Measurements from ENCODE around the gene ACSF3.

The ACSF3 gene

GRCh38 chr16:89050868-89051311 lies 42.8 kb upstream of the ACSF3 start:
- Histone ChIP-seq H3K9me3 (ENCODE audit: control insufficient read depth, low read length) (no peaks in the 10 kb centered on the region), H3K4me3 (ENCODE audit: low read length) (no peak overlapping the region), H3K9ac (ENCODE audit: low read length) (no peak overlapping the region), H3K27me3 (ENCODE audit: control insufficient read depth, insufficient read depth, low read length) (peaks cover 5% of the 10 kb centered on the region), H3K36me3 (ENCODE audit: control insufficient read depth, insufficient read depth, low read length) (no peaks in the 10 kb centered on the region), H3K4me1 (ENCODE audit: control insufficient read depth, insufficient read depth, low read length) (peaks cover 14% of the 10 kb centered on the region)

GRCh38 chr16:89051521-89052166 lies 42.0 kb upstream of the ACSF3 start:
- H3K4me3 ChIP-seq (ENCODE audit: low read length): peak overlapping the region; percentile 14
- no peaks in the 10 kb centered on the region for H3K9me3 ChIP-seq (ENCODE audit: control insufficient read depth, low read length)
- H3K9ac ChIP-seq (ENCODE audit: low read length): peak overlapping the region; percentile 54
- H3K36me3 ChIP-seq (ENCODE audit: control insufficient read depth, insufficient read depth, low read length): no peaks in the 10 kb centered on the region
- peaks cover 5% of the 10 kb centered on the region for H3K27me3 ChIP-seq (ENCODE audit: control insufficient read depth, insufficient read depth, low read length)
- H3K4me1 ChIP-seq (ENCODE audit: control insufficient read depth, insufficient read depth, low read length): peaks cover 14% of the 10 kb centered on the region

GRCh38 chr16:89052191-89052889 lies 41.3 kb upstream of the ACSF3 start:
- Histone ChIP-seq H3K36me3 (ENCODE audit: control insufficient read depth, insufficient read depth, low read length) (no peaks in the 10 kb centered on the region), H3K9ac (ENCODE audit: low read length) (peak overlapping the region; percentile 54), H3K4me1 (ENCODE audit: control insufficient read depth, insufficient read depth, low read length) (peaks cover 14% of the 10 kb centered on the region), H3K9me3 (ENCODE audit: control insufficient read depth, low read length) (no peaks in the 10 kb centered on the region), H3K4me3 (ENCODE audit: low read length) (peak overlapping the region; percentile 14), H3K27me3 (ENCODE audit: control insufficient read depth, insufficient read depth, low read length) (peaks cover 5% of the 10 kb centered on the region)

- Histone ChIP-seq H3K36me3 (ENCODE audit: control insufficient read depth, insufficient read depth, low read length) (no peaks in the 10 kb centered on the region), H3K27me3 (ENCODE audit: control insufficient read depth, insufficient read depth, low read length) (peaks cover 5% of the 10 kb centered on the region), H3K9ac (ENCODE audit: low read length) (peak overlapping the region; percentile 54), H3K4me3 (ENCODE audit: low read length) (peak overlapping the region; percentile 14), H3K9me3 (ENCODE audit: control insufficient read depth, low read length) (no peaks in the 10 kb centered on the region), H3K4me1 (ENCODE audit: control insufficient read depth, insufficient read depth, low read length) (peaks cover 14% of the 10 kb centered on the region)
Observed at GRCh38 chr16:89052890-89053724, 40.5 kb upstream of the ACSF3 start.

- Histone ChIP-seq H3K36me3 (ENCODE audit: control insufficient read depth, insufficient read depth, low read length) (no peaks in the 10 kb centered on the region), H3K4me1 (ENCODE audit: control insufficient read depth, insufficient read depth, low read length) (peaks cover 14% of the 10 kb centered on the region), H3K27me3 (ENCODE audit: control insufficient read depth, insufficient read depth, low read length) (peaks cover 5% of the 10 kb centered on the region), H3K9me3 (ENCODE audit: control insufficient read depth, low read length) (no peaks in the 10 kb centered on the region), H3K4me3 (ENCODE audit: low read length) (no peak overlapping the region), H3K9ac (ENCODE audit: low read length) (no peak overlapping the region)
Observed at GRCh38 chr16:89053725-89054029, 40.0 kb upstream of the ACSF3 start.

- H3K4me3 ChIP-seq (ENCODE audit: low read length): no peak overlapping the region
- H3K9ac ChIP-seq (ENCODE audit: low read length): no peak overlapping the region
- peaks cover 14% of the 10 kb centered on the region for H3K4me1 ChIP-seq (ENCODE audit: control insufficient read depth, insufficient read depth, low read length)
- H3K27me3 ChIP-seq (ENCODE audit: control insufficient read depth, insufficient read depth, low read length): peaks cover 5% of the 10 kb centered on the region
- H3K9me3 ChIP-seq (ENCODE audit: control insufficient read depth, low read length): no peaks in the 10 kb centered on the region
- no peaks in the 10 kb centered on the region for H3K36me3 ChIP-seq (ENCODE audit: control insufficient read depth, insufficient read depth, low read length)
Observed at GRCh38 chr16:89054261-89054661, 39.4 kb upstream of the ACSF3 start.

GRCh38 chr16:89054714-89055113 lies 38.9 kb upstream of the ACSF3 start:
- peaks cover 5% of the 10 kb centered on the region for H3K27me3 ChIP-seq (ENCODE audit: control insufficient read depth, insufficient read depth, low read length)
- H3K4me1 ChIP-seq (ENCODE audit: control insufficient read depth, insufficient read depth, low read length): peaks cover 14% of the 10 kb centered on the region
- H3K4me3 ChIP-seq (ENCODE audit: low read length): no peak overlapping the region

GRCh38 chr16:89055313-89055712 lies 38.3 kb upstream of the ACSF3 start:
- Histone ChIP-seq H3K4me3 (ENCODE audit: low read length) (no peak overlapping the region), H3K27me3 (ENCODE audit: control insufficient read depth, insufficient read depth, low read length) (peaks cover 5% of the 10 kb centered on the region), H3K4me1 (ENCODE audit: control insufficient read depth, insufficient read depth, low read length) (peaks cover 14% of the 10 kb centered on the region), H3K36me3 (ENCODE audit: control insufficient read depth, insufficient read depth, low read length) (no peaks in the 10 kb centered on the region), H3K9me3 (ENCODE audit: control insufficient read depth, low read length) (no peaks in the 10 kb centered on the region), H3K9ac (ENCODE audit: low read length) (no peak overlapping the region)

More at GRCh38 chr16:89054714-89055113, 38.9 kb upstream of the ACSF3 start:
- H3K9ac ChIP-seq (ENCODE audit: low read length): no peak overlapping the region
- no peaks in the 10 kb centered on the region for H3K36me3 ChIP-seq (ENCODE audit: control insufficient read depth, insufficient read depth, low read length)
- H3K9me3 ChIP-seq (ENCODE audit: control insufficient read depth, low read length): no peaks in the 10 kb centered on the region

- peaks cover 5% of the 10 kb centered on the region for H3K27me3 ChIP-seq (ENCODE audit: control insufficient read depth, insufficient read depth, low read length)
- no peak overlapping the region for H3K4me3 ChIP-seq (ENCODE audit: low read length)
- H3K9me3 ChIP-seq (ENCODE audit: control insufficient read depth, low read length): no peaks in the 10 kb centered on the region
- no peak overlapping the region for H3K9ac ChIP-seq (ENCODE audit: low read length)
- peaks cover 14% of the 10 kb centered on the region for H3K4me1 ChIP-seq (ENCODE audit: control insufficient read depth, insufficient read depth, low read length)
- no peaks in the 10 kb centered on the region for H3K36me3 ChIP-seq (ENCODE audit: control insufficient read depth, insufficient read depth, low read length)
Observed at GRCh38 chr16:89055894-89056555, 37.6 kb upstream of the ACSF3 start.

GRCh38 chr16:89056592-89056991 lies 37.1 kb upstream of the ACSF3 start:
- Histone ChIP-seq H3K9ac (ENCODE audit: low read length) (no peak overlapping the region), H3K36me3 (ENCODE audit: control insufficient read depth, insufficient read depth, low read length) (no peaks in the 10 kb centered on the region), H3K4me1 (ENCODE audit: control insufficient read depth, insufficient read depth, low read length) (peaks cover 9% of the 10 kb centered on the region), H3K4me3 (ENCODE audit: low read length) (no peak overlapping the region), H3K27me3 (ENCODE audit: control insufficient read depth, insufficient read depth, low read length) (peaks cover 2% of the 10 kb centered on the region), H3K9me3 (ENCODE audit: control insufficient read depth, low read length) (no peaks in the 10 kb centered on the region)

GRCh38 chr16:89057738-89058137 lies 35.9 kb upstream of the ACSF3 start:
- Histone ChIP-seq H3K36me3 (ENCODE audit: control insufficient read depth, insufficient read depth, low read length) (no peaks in the 10 kb centered on the region), H3K4me3 (ENCODE audit: low read length) (no peak overlapping the region), H3K4me1 (ENCODE audit: control insufficient read depth, insufficient read depth, low read length) (peaks cover 6% of the 10 kb centered on the region), H3K27me3 (ENCODE audit: control insufficient read depth, insufficient read depth, low read length) (no peaks in the 10 kb centered on the region), H3K9ac (ENCODE audit: low read length) (no peak overlapping the region), H3K9me3 (ENCODE audit: control insufficient read depth, low read length) (no peaks in the 10 kb centered on the region)

Data from mucosa of stomach (tissue), 1 donor.